Neural progenitor cell (in vitro differentiated cells): ENCODE data around the gene ADAMTS6. TPM values are rescaled to one million over a fixed set of nuclear protein-coding genes. Genes with fewer than 3 reads are reported as not detected.

Experiments
- DNase-seq: peaks from one replicate; pipeline ENCODE4 v3.0.0-alpha.2; 2016; ENCODE audit warnings: low spot score
- H2AFZ ChIP-seq: fragments of 200-600 bp; sonication (generic); replicated peaks from 2 replicates; pipeline ENCODE4 v1.6.1; 2016; ENCODE audit warnings: antibody characterized with exemption
- H3F3A ChIP-seq: fragments of 200-600 bp; sonication (generic); 2 replicates; pipeline ENCODE4 v1.6.1; 2016; ENCODE audit warnings: antibody characterized with exemption, low read depth
- H3K27ac ChIP-seq: fragments of 200-600 bp; sonication (generic); 2 replicates; pipeline ENCODE4 v1.5.1; 2016; ENCODE audit warnings: mild to moderate bottlenecking
- H3K27me3 ChIP-seq: fragments of 200-600 bp; sonication (generic); 2 replicates; pipeline ENCODE4 v1.6.1; 2016; ENCODE audit warnings: mild to moderate bottlenecking, moderate library complexity
- H3K36me3 ChIP-seq: fragments of 200-600 bp; sonication (generic); 2 replicates; pipeline ENCODE4 v1.5.1; 2016
- H3K4me1 ChIP-seq: fragments of 200-600 bp; sonication (generic); 2 replicates; pipeline ENCODE4 v1.6.1; 2016; ENCODE audit warnings: mixed run types
- H3K4me2 ChIP-seq: fragments of 200-600 bp; sonication (generic); 2 replicates; pipeline ENCODE4 v1.6.1; 2016
- H3K4me3 ChIP-seq: fragments of 200-600 bp; sonication (generic); 2 replicates; pipeline ENCODE4 v1.5.1; 2016
- H3K79me2 ChIP-seq: fragments of 200-600 bp; sonication (generic); 2 replicates; pipeline ENCODE4 v1.6.1; 2016; ENCODE audit warnings: low read depth
- H3K9ac ChIP-seq: fragments of 200-600 bp; sonication (generic); 2 replicates; pipeline ENCODE4 v1.6.1; 2016
- H3K9me3 ChIP-seq: fragments of 200-600 bp; sonication (generic); 2 replicates; pipeline ENCODE4 v1.5.1; 2016; ENCODE audit warnings: low read depth
- H4K20me1 ChIP-seq: fragments of 200-600 bp; sonication (generic); 2 replicates; pipeline ENCODE4 v1.6.1; 2016; ENCODE audit warnings: low read depth
- H3K27ac Mint-ChIP-seq: 3 replicates; pipeline ENCODE4 v1.8.0; 2021; ENCODE audit warnings: mixed read lengths
- H3K27me3 Mint-ChIP-seq: 2 replicates; pipeline ENCODE4 v1.8.0; 2022; ENCODE audit warnings: low read depth, mild to moderate bottlenecking, inconsistent platforms, moderate library complexity, mixed read lengths; ENCODE audit not compliant: insufficient read depth
- H3K36me3 Mint-ChIP-seq: 3 replicates; pipeline ENCODE4 v1.8.0; 2021; ENCODE audit warnings: mixed read lengths
- H3K4me1 Mint-ChIP-seq: 3 replicates; pipeline ENCODE4 v1.8.0; 2021; ENCODE audit warnings: mixed read lengths
- H3K4me3 Mint-ChIP-seq: 3 replicates; pipeline ENCODE4 v1.8.0; 2021; ENCODE audit warnings: mild to moderate bottlenecking, moderate library complexity, mixed read lengths
- H3K9me3 Mint-ChIP-seq: 3 replicates; pipeline ENCODE4 v1.8.0; 2020; ENCODE audit warnings: mixed read lengths
- CTCF ChIP-seq: fragments of 200-600 bp; sonication (generic); IDR thresholded peaks from 2 replicates; pipeline ENCODE4 v1.5.1; 2017; ENCODE audit warnings: antibody characterized with exemption, mild to moderate bottlenecking
- EZH2 ChIP-seq: fragments of 200-600 bp; sonication (generic); IDR thresholded peaks from 2 replicates; pipeline ENCODE4 v1.6.1; 2017; ENCODE audit warnings: antibody characterized with exemption, mild to moderate bottlenecking, moderate library complexity
- EZH2phosphoT487 ChIP-seq: fragments of 200-600 bp; sonication (generic); IDR thresholded peaks from 2 replicates; pipeline ENCODE4 v1.6.1; 2017; ENCODE audit warnings: antibody characterized with exemption
- total RNA-seq: library from RNA; depleted of rRNA; stranded (reverse); fragments of >200 nt; gene quantifications from 2 replicates; pipeline ENCODE4 v1.2.3, GENCODE V29; 2015; ENCODE audit warnings: low replicate concordance

Gene ADAMTS6
- total RNA-seq, 1 donor from 2014 or later = 14.3 TPM

GRCh38 chr5:65474130-65474711 lies 7.5 kb downstream of the ADAMTS6 start:
- TF ChIP-seq CTCF (no peak), EZH2 (no peak), EZH2phosphoT487 (no peak)
- Mint-ChIP-seq H3K9me3 (no peaks in the 10 kb centered on the region), H3K27ac (no peak overlapping the region), H3K36me3 (no peaks in the 10 kb centered on the region), H3K4me1 (no peaks in the 10 kb centered on the region), H3K4me3 (no peak overlapping the region), H3K27me3 (no peaks in the 10 kb centered on the region)
- Histone ChIP-seq H3K9ac (no peak overlapping the region), H3F3A (no peaks in the 10 kb centered on the region), H3K27me3 (no peaks in the 10 kb centered on the region), H3K9me3 (no peaks in the 10 kb centered on the region), H4K20me1 (no peaks in the 10 kb centered on the region), H3K79me2 (no peaks in the 10 kb centered on the region), H3K4me3 (no peak overlapping the region), H3K36me3 (no peaks in the 10 kb centered on the region), H3K4me2 (no peak overlapping the region), H3K4me1 (no peaks in the 10 kb centered on the region), H3K27ac (no peak overlapping the region), H2AFZ (no peak overlapping the region)
- DNase-seq = no peak

GRCh38 chr5:65468633-65469032 lies 13.1 kb downstream of the ADAMTS6 start:
- Histone ChIP-seq H3K9me3 (no peaks in the 10 kb centered on the region), H3K9ac (no peak overlapping the region), H2AFZ (no peak overlapping the region), H3K4me2 (no peak overlapping the region), H3K36me3 (no peaks in the 10 kb centered on the region), H3K27me3 (no peaks in the 10 kb centered on the region), H3K4me3 (no peak overlapping the region), H3K27ac (no peak overlapping the region), H4K20me1 (no peaks in the 10 kb centered on the region), H3F3A (no peaks in the 10 kb centered on the region), H3K79me2 (no peaks in the 10 kb centered on the region), H3K4me1 (no peaks in the 10 kb centered on the region)
- Mint-ChIP-seq H3K9me3 (no peaks in the 10 kb centered on the region), H3K4me3 (no peak overlapping the region), H3K27me3 (no peaks in the 10 kb centered on the region), H3K27ac (no peak overlapping the region), H3K4me1 (no peaks in the 10 kb centered on the region), H3K36me3 (no peaks in the 10 kb centered on the region)
- no peak for DNase-seq
- TF ChIP-seq EZH2phosphoT487 = no peak
- no peak for TF ChIP-seq CTCF
- no peak for TF ChIP-seq EZH2

GRCh38 chr5:65462139-65462705 lies 19.5 kb downstream of the ADAMTS6 start:
- no peak overlapping the region for H3K27ac Mint-ChIP-seq
- Histone ChIP-seq H3K4me3 (no peak overlapping the region), H3K9ac (no peak overlapping the region), H3K4me2 (no peak overlapping the region), H3K79me2 (no peaks in the 10 kb centered on the region), H2AFZ (no peak overlapping the region), H3K27ac (no peak overlapping the region), H3K4me1 (peaks cover 11% of the 10 kb centered on the region), H4K20me1 (no peaks in the 10 kb centered on the region), H3K36me3 (no peaks in the 10 kb centered on the region), H3K27me3 (no peaks in the 10 kb centered on the region), H3F3A (no peaks in the 10 kb centered on the region), H3K9me3 (no peaks in the 10 kb centered on the region)
- H3K4me3 Mint-ChIP-seq = no peak overlapping the region
- TF ChIP-seq CTCF = no peak
- TF ChIP-seq EZH2 = no peak
- no peak for TF ChIP-seq EZH2phosphoT487
- H3K27me3 Mint-ChIP-seq = no peaks in the 10 kb centered on the region
- H3K4me1 Mint-ChIP-seq = peaks cover 8% of the 10 kb centered on the region
- peaks cover 6% of the 10 kb centered on the region for H3K36me3 Mint-ChIP-seq
- DNase-seq = no peak
- H3K9me3 Mint-ChIP-seq = no peaks in the 10 kb centered on the region
